Activated naive CD8-positive, alpha-beta T cell treated with anti-CD3 and anti-CD28 coated beads for 36 hours (primary cell): ENCODE results near the gene GLUD1. TPM values are rescaled to one million over a fixed set of nuclear protein-coding genes. Genes with fewer than 3 reads are reported as not detected.
"Not testable (repeated sequence)": the region's sequence is repeated elsewhere in the genome, so short reads cannot be mapped to it uniquely, and the experiment has no call there.

Source experiments
- DNase-seq: peaks from one replicate; pipeline ENCODE4 v3.0.0; 2021
- H3K27ac Mint-ChIP-seq: one replicate; pipeline ENCODE4 v1.8.0; 2022; ENCODE audit warnings: mild to moderate bottlenecking, moderate library complexity, mixed read lengths
- H3K27me3 Mint-ChIP-seq: one replicate; pipeline ENCODE4 v1.8.0; 2022; ENCODE audit warnings: mild to moderate bottlenecking, mixed read lengths
- H3K36me3 Mint-ChIP-seq: one replicate; pipeline ENCODE4 v1.8.0; 2021; ENCODE audit warnings: mild to moderate bottlenecking, mixed read lengths
- H3K4me1 Mint-ChIP-seq: one replicate; pipeline ENCODE4 v1.8.0; 2021; ENCODE audit warnings: mixed read lengths
- H3K4me3 Mint-ChIP-seq: one replicate; pipeline ENCODE4 v1.8.0; 2022; ENCODE audit warnings: mild to moderate bottlenecking, moderate library complexity, mixed read lengths
- H3K9me3 Mint-ChIP-seq: one replicate; pipeline ENCODE4 v1.8.0; 2022; ENCODE audit warnings: mixed read lengths
- total RNA-seq, 2 experiments: library from RNA; stranded (reverse); gene quantifications; one replicate each; pipeline ENCODE4 v1.2.3, GENCODE V29; 2021

GLUD1 gene
- total RNA-seq, 2 experiments from 2014 or later, result 89.0 to 91.5 TPM

GRCh38 chr10:87095236-87095945, 748 bp upstream of the GLUD1 start:
- peaks cover 44% of the 10 kb centered on the region for H3K36me3 Mint-ChIP-seq
- peak overlapping the region; percentile 87 for H3K27ac Mint-ChIP-seq
- H3K9me3 Mint-ChIP-seq, result no peaks in the 10 kb centered on the region
- H3K4me1 Mint-ChIP-seq, result peaks cover 45% of the 10 kb centered on the region
- H3K27me3 Mint-ChIP-seq, result no peaks in the 10 kb centered on the region
- peak; percentile 87 for DNase-seq
- H3K4me3 Mint-ChIP-seq, result peak overlapping the region; percentile 88

GRCh38 chr10:87093632-87094372, 841 bp downstream of the GLUD1 start:
- Mint-ChIP-seq H3K9me3 (no peaks in the 10 kb centered on the region), H3K4me1 (peaks cover 55% of the 10 kb centered on the region), H3K36me3 (peaks cover 42% of the 10 kb centered on the region), H3K27me3 (no peaks in the 10 kb centered on the region), H3K4me3 (peak overlapping the region; percentile 90), H3K27ac (peak overlapping the region; percentile 95)
- DNase-seq, result peak; percentile 78

GRCh38 chr10:87092861-87093631, 1.6 kb downstream of the GLUD1 start:
- Mint-ChIP-seq H3K9me3 (no peaks in the 10 kb centered on the region), H3K27ac (peak overlapping the region; percentile 88)

GRCh38 chr10:87092376-87092860, 2.2 kb downstream of the GLUD1 start:
- Mint-ChIP-seq H3K4me1 (peaks cover 64% of the 10 kb centered on the region), H3K36me3 (peaks cover 44% of the 10 kb centered on the region), H3K27me3 (no peaks in the 10 kb centered on the region), H3K9me3 (no peaks in the 10 kb centered on the region), H3K27ac (peak overlapping the region; percentile 88), H3K4me3 (peak overlapping the region; percentile 90)
- DNase-seq, result no peak

More at GRCh38 chr10:87092861-87093631, 1.6 kb downstream of the GLUD1 start:
- Mint-ChIP-seq H3K36me3 (peaks cover 42% of the 10 kb centered on the region), H3K27me3 (no peaks in the 10 kb centered on the region), H3K4me1 (peaks cover 61% of the 10 kb centered on the region), H3K4me3 (peak overlapping the region; percentile 90)
- DNase-seq, result peak; percentile 9

DNA sequence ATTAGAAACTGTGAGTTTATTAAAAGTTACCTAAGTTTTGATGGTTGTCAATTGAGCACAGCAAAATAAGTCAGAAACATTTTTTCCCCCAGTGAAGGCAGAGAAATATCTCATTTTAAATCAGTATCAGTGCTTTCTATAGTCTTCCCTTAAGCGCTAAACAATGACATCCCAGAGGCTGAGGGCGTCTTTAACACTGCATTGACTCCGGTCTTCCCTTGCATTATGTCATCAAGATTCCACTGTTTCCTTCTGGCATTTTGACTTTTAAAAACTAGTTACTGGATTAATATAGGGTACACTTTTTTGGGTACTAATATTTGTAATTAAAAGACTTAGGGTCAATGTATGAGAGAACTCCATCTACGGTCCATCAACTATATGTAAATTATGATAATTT, 3.9 kb downstream of the GLUD1 start:
- H3K4me1 Mint-ChIP-seq, result peaks cover 72% of the 10 kb centered on the region
- no peak overlapping the region for H3K27ac Mint-ChIP-seq
- no peak for DNase-seq
- no peaks in the 10 kb centered on the region for H3K27me3 Mint-ChIP-seq
- peaks cover 53% of the 10 kb centered on the region for H3K36me3 Mint-ChIP-seq
- H3K4me3 Mint-ChIP-seq, result no peak overlapping the region
- no peaks in the 10 kb centered on the region for H3K9me3 Mint-ChIP-seq

GRCh38 chr10:87089746-87090145, 4.9 kb downstream of the GLUD1 start:
- DNase-seq, result no peak
- Mint-ChIP-seq H3K27ac (no peak overlapping the region), H3K27me3 (no peaks in the 10 kb centered on the region), H3K4me1 (peaks cover 79% of the 10 kb centered on the region), H3K4me3 (no peak overlapping the region), H3K9me3 (no peaks in the 10 kb centered on the region), H3K36me3 (peaks cover 59% of the 10 kb centered on the region)

DNA sequence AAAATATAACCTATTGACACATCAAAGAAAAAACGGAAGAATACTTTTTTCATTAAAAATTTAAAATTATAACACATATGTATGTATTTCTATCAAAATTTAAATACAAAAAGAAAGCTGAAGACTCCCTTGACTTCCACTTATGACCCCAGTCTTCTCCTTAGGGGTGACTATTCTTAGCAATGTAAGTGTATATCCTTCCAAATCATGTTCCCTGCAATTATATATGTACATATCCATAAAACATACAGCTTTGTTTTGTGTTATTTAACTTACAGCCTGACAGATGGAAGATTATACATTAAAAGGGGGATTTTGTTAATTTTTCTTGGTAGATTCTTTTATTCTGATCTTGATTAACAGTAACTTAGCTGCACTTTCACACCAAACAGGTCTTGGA, 9.1 kb downstream of the GLUD1 start:
- H3K4me3 Mint-ChIP-seq, result no peak overlapping the region
- no peak overlapping the region for H3K27ac Mint-ChIP-seq
- H3K4me1 Mint-ChIP-seq, result peaks cover 73% of the 10 kb centered on the region
- DNase-seq, result no peak
- H3K27me3 Mint-ChIP-seq, result no peaks in the 10 kb centered on the region
- no peaks in the 10 kb centered on the region for H3K9me3 Mint-ChIP-seq
- H3K36me3 Mint-ChIP-seq, result peaks cover 56% of the 10 kb centered on the region

DNA sequence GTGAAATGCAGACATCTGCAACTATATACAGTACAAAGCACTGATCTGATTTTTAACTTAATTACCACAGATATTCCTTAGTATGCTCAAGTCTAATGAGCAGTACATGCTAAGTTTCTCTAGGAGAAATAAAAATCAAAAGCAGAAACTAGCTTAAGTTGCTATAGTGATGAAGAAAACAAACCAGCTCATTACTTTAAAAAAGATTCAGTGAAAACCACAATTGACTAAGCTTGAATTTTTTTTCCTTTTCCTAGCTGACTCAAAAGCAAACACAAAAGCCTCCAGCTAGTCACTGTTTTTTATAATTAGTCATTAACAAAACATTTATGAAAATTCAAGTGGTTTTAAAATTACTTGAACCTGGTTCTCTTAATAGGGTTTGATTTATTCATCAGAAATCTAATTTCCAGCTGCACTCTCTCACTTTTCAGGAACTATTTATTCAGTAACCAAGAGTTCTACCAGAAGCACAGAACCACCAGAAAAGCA, 10.3 kb downstream of the GLUD1 start:
- H3K9me3 Mint-ChIP-seq, DNase-seq, H3K27me3 Mint-ChIP-seq: not testable (repeated sequence)
- Mint-ChIP-seq H3K4me1 (peaks cover 66% of the 10 kb centered on the region), H3K27ac (peak overlapping the region; percentile 80), H3K4me3 (peak overlapping the region; percentile 19), H3K36me3 (peaks cover 55% of the 10 kb centered on the region)

- Mint-ChIP-seq H3K36me3 (peaks cover 54% of the 10 kb centered on the region), H3K4me1 (peaks cover 60% of the 10 kb centered on the region), H3K4me3 (peak overlapping the region; percentile 14), H3K27ac (peak overlapping the region; percentile 80)
- H3K27me3 Mint-ChIP-seq, H3K9me3 Mint-ChIP-seq, DNase-seq: not testable (repeated sequence)
Observed at GRCh38 chr10:87083576-87084290, 10.9 kb downstream of the GLUD1 start.

DNA sequence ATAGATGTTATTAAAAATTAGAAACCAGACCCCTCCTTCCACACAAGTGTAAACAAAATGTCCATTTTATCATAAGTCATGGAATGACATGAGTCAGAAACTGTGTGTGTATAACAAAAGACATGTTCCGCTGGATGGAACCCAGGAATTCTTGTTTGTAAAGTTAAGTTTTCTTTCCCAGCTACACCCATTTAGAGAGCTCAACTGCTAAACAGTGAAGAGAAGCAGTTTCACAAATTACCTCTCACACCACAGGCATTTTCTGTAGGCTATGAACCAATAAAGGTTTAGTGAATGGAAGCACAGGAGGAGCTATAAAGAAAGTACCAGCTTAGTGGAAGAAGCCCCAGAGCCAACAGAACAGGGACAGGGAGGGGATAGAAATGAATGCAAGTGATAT, 12.4 kb downstream of the GLUD1 start:
- not testable (repeated sequence) for H3K27me3 Mint-ChIP-seq, DNase-seq, H3K9me3 Mint-ChIP-seq
- peaks cover 49% of the 10 kb centered on the region for H3K36me3 Mint-ChIP-seq
- peaks cover 56% of the 10 kb centered on the region for H3K4me1 Mint-ChIP-seq
- H3K27ac Mint-ChIP-seq, result peak overlapping the region; percentile 76
- H3K4me3 Mint-ChIP-seq, result peak overlapping the region; percentile 33

DNA sequence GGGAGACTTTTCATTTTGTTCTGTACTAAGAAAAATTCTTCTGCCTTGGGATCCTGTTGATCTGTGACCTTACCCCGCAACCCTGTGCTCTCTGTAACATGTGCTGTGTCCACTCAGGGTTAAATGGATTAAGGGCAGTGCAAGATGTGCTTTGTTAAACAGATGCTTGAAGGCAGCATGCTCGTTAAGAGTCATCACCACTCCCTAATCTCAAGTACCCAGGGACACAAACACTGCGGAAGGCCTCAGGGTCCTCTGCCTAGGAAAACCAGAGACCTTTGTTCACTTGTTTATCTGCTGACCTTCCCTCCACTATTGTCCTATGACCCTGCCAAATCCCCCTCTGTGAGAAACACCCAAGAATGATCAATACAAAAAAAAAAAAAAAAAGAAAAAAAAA, 13.1 kb downstream of the GLUD1 start:
- DNase-seq, H3K4me3 Mint-ChIP-seq, H3K27ac Mint-ChIP-seq, H3K27me3 Mint-ChIP-seq, H3K9me3 Mint-ChIP-seq: not testable (repeated sequence)
- Mint-ChIP-seq H3K4me1 (peaks cover 51% of the 10 kb centered on the region), H3K36me3 (peaks cover 44% of the 10 kb centered on the region)

- H3K36me3 Mint-ChIP-seq, result peaks cover 36% of the 10 kb centered on the region
- DNase-seq, H3K9me3 Mint-ChIP-seq, H3K4me3 Mint-ChIP-seq, H3K27ac Mint-ChIP-seq, H3K27me3 Mint-ChIP-seq: not testable (repeated sequence)
- H3K4me1 Mint-ChIP-seq, result peaks cover 46% of the 10 kb centered on the region
Observed at GRCh38 chr10:87080621-87081020, 14.0 kb downstream of the GLUD1 start.

- peaks cover 37% of the 10 kb centered on the region for H3K4me1 Mint-ChIP-seq
- no peaks in the 10 kb centered on the region for H3K9me3 Mint-ChIP-seq
- H3K4me3 Mint-ChIP-seq, result no peak overlapping the region
- DNase-seq, result no peak
- H3K36me3 Mint-ChIP-seq, result peaks cover 32% of the 10 kb centered on the region
- no peaks in the 10 kb centered on the region for H3K27me3 Mint-ChIP-seq
- no peak overlapping the region for H3K27ac Mint-ChIP-seq
Observed at GRCh38 chr10:87079106-87079836, 15.4 kb downstream of the GLUD1 start.

GRCh38 chr10:87076421-87076820, 18.2 kb downstream of the GLUD1 start:
- H3K27me3 Mint-ChIP-seq, DNase-seq, H3K4me3 Mint-ChIP-seq, H3K9me3 Mint-ChIP-seq, H3K27ac Mint-ChIP-seq: not testable (repeated sequence)
- H3K36me3 Mint-ChIP-seq, result peaks cover 21% of the 10 kb centered on the region
- H3K4me1 Mint-ChIP-seq, result peaks cover 15% of the 10 kb centered on the region
